NCI-H446 treated with DMSO at 0.1 percent for 48 hours (cell line): Measurements from ENCODE around the gene C2CD4D.
A peak's percentile ranks its signal among the peaks of the same experiment; 100 is the strongest.

Source experiments
- DNase-seq: peaks from one replicate; lab custom pipeline; 2025; lab: John Stamatoyannopoulos, UW

The C2CD4D gene

GRCh38 chr1:151790071-151790939 lies 49.3 kb downstream of the C2CD4D start, which contains the start of gene TDRKH:
Gene TDRKH (minus strand): TSS chr1:151790500. CDS start chr1:151783022, 7,478 bp downstream.
- DNase-seq = peak; percentile 100
